ENCODE results near the gene DECR2. TPM values are rescaled to one million over a fixed set of nuclear protein-coding genes. Genes with fewer than 3 reads are reported as not detected.
"Not testable (repeated sequence)": the region's sequence is repeated elsewhere in the genome, so short reads cannot be mapped to it uniquely, and the experiment has no call there.

Gene DECR2
- total RNA-seq, 1 experiment from 2014 or later, result 5.9 TPM

DNA sequence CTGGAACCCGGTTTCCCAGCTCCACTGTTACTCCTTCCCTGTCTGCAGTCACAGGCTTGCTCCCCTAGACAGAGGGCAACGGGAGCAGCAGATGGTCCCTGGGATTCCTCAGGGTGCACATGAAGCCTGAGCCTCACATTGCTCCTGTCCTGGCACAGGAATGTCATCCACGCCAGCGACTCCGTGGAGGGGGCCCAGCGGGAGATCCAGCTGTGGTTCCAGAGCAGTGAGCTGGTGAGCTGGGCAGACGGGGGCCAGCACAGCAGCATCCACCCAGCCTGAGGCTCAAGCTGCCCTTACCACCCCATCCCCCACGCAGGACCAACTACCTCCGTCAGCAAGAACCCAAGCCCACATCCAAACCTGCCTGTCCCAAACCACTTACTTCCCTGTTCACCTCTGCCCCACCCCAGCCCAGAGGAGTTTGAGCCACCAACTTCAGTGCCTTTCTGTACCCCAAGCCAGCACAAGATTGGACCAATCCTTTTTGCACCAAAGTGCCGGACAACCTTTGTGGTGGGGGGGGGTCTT is 1.6 kb upstream of the DECR2 start:
- no peak for DNase-seq (ENCODE audit: low spot score)

GRCh38 chr16:404971-405486 is 3.3 kb downstream of the DECR2 start:
- no peak for DNase-seq (ENCODE audit: low spot score)

DNA sequence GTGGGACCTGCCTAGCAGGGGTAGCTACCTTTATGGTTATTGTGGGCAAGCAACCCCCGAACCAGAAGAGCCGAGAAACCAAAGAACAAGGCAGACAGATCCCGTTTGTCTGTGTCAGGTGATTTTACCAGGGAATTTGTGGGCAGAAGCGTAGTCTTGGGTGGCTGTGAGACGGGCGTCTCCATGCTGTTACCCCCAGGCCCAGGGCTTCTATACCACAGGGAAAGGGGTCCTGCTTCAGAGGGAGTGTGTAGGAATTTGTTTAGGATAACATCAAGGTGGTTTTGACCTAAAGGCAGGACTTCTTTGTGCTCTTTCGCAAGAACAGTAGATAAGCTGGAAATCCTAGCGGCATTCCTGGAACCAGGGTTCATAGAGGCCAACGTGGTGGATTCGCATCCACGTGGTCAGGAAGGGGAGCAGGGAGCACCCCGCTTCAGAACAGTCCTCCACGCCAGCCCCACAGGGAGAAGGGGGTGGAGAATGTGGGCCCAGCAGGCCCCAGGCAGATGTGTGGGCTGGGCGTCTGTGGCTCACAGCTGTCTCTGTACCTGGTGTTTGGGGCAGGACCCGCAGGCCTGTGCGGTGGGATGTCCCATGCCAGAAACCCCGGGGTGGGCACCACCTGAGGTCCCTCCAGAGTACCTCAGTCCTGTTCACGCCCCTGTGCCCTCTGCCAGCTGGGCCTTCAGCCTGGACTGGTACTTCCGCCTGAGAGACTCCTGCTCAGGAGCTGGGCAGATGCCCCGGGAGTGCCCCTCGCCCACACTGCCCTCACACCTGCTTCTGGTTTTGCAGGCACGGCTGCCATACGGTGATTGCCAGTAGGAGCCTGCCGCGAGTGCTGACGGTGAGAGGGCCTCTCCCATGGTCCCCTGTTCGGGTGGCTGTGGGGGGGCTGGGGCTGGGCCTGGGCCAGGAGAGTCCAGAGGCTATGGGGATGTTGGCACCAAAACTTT is 4.1 kb downstream of the DECR2 start:
- DNase-seq (ENCODE audit: low spot score), result no peak

DNA sequence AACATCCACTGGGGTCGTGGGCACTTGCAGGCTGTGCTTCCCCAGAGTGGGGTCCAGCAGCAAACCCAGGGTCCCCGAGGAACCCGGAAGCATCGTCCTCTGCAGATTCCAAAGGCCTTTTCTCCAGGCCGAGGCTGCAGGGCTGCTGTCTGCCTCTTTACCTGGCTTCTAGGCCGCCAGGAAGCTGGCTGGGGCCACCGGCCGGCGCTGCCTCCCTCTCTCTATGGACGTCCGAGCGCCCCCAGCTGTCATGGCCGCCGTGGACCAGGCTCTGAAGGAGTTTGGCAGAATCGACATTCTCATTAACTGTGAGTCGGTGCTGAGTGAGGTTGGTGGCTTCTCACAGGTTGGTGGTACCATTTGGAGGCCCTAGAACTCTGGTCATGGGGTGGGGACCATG is 5.6 kb downstream of the DECR2 start:
- DNase-seq (ENCODE audit: low spot score), result no peak

GRCh38 chr16:410516-411178 is 9.0 kb downstream of the DECR2 start:
- DNase-seq (ENCODE audit: low spot score), result no peak

GRCh38 chr16:411576-412265 is 10.0 kb downstream of the DECR2 start:
- no peak for DNase-seq (ENCODE audit: low spot score)

GRCh38 chr16:414395-415169 is 12.9 kb downstream of the DECR2 start:
- no peak for DNase-seq (ENCODE audit: low spot score)

GRCh38 chr16:415170-415498 is 13.4 kb downstream of the DECR2 start:
- DNase-seq (ENCODE audit: low spot score), result not testable (repeated sequence)

- DNase-seq (ENCODE audit: low spot score), result not testable (repeated sequence)
Observed at GRCh38 chr16:422179-422578, 20.5 kb downstream of the DECR2 start.

- DNase-seq (ENCODE audit: low spot score), result peak; percentile 92
Observed at GRCh38 chr16:424033-424622, 22.4 kb downstream of the DECR2 start.

- no peak for DNase-seq (ENCODE audit: low spot score)
Observed at GRCh38 chr16:424623-425081, 23.0 kb downstream of the DECR2 start.

- DNase-seq (ENCODE audit: low spot score), result peak; percentile 39
Observed at GRCh38 chr16:425082-425718, 23.5 kb downstream of the DECR2 start, which contains the start of gene RAB11FIP3. TSS of gene RAB11FIP3 (plus strand) at chr16:425649. CDS start at chr16:426007, 358 bp downstream.

- DNase-seq (ENCODE audit: low spot score), result no peak
Observed at GRCh38 chr16:425740-426114, 24.0 kb downstream of the DECR2 start.

DNA sequence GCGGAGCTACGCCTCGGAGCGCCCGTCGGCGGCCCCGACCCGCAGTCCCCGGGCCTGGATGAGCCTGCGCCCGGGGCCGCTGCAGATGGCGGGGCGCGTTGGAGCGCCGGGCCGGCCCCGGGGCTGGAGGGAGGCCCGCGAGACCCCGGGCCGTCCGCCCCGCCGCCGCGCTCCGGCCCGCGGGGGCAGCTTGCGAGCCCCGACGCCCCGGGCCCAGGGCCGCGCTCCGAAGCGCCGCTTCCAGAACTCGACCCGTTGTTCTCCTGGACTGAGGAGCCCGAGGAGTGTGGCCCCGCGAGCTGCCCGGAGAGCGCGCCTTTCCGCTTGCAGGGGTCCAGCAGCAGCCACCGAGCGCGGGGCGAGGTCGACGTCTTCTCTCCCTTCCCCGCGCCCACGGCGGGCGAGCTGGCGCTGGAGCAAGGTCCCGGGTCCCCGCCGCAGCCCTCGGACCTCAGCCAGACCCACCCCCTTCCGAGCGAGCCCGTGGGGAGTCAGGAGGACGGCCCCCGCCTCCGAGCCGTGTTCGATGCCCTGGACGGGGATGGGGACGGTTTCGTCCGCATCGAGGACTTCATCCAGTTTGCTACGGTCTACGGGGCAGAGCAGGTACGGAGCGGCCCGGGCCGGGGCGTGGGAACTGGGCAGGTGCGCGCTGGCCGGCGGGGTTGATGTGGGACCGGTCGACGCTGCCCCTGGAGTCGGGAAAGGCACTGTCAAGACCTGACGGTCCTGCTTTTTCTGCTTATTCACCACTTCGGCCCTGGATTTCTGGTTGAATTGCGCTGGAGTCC is 24.6 kb downstream of the DECR2 start:
- DNase-seq (ENCODE audit: low spot score), result no peak

GRCh38 chr16:426906-427249 is 25.2 kb downstream of the DECR2 start:
- DNase-seq (ENCODE audit: low spot score), result no peak

GRCh38 chr16:427250-427649 is 25.6 kb downstream of the DECR2 start:
- DNase-seq (ENCODE audit: low spot score), result no peak

GRCh38 chr16:430904-431303 is 29.2 kb downstream of the DECR2 start:
- DNase-seq (ENCODE audit: low spot score), result no peak

DNA sequence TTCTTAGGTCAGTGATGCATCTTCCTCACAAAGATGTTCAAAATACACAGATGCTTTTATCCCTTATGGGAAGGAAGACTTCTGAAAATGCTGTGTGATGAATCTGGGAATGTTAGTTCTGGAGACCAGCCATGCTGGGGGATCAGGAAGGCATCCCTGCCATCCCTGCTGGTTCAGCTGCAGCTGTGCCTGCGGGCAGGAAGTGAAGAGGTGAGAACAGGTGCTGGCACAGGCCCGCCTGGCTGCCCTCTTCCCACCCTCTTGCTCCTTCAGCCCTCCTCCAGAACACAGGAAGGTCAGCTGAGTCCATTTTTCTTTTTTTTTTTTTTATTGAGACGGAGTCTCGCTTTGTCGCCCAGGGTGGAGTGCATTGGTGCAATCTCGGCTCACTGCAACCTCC is 38.9 kb downstream of the DECR2 start:
- no peak for DNase-seq (ENCODE audit: low spot score)

DNA sequence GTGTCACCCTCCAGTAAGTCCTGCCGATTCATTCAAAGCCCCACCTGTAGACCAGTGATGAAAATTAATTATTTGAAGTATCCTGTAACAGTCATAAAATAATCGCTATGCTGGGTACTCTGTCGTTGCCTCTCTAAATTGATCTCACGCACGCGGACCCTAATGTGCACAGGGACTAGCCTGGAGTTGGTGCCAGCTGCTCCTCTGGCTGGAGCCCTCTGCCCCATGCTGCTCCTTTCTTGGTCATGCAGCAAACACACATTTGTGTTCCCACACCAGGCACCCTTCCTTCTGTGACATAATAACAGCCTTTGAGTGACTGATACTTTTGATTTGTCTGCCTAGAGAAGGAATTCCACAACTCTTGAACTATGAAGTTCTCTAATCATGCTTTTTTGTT is 39.8 kb downstream of the DECR2 start:
- no peak for DNase-seq (ENCODE audit: low spot score)

DNA sequence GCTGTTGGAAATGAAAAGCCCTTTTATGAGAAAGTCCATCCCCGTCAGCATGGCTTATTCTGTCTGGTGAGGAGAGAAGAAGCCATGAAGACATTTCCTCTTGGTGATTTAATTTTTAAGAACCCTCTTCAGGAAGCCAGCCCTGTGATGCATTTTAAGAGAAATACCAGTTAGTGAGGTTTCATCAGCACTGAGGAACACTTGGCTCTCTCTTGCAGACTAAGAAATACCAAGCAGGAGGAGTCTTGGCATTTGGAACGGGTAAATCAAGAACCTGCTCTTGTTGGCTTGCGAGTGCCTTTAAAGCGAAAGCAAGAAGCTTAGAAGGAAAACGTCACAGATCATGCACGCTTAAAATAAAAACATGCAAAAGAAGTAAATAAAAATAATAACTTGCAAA is 41.3 kb downstream of the DECR2 start:
- no peak for DNase-seq (ENCODE audit: low spot score)
